HG03521 (cell line): Measurements from ENCODE around the gene ST3GAL4.

Experiments
- ATAC-seq: cut with Tn5 transposase; IDR thresholded peaks from one replicate; pipeline ENCODE4 v1.9.1; 2021; ENCODE audit warnings: mild to moderate bottlenecking, moderate library complexity; ENCODE audit not compliant: unreplicated experiment

Gene ST3GAL4

DNA sequence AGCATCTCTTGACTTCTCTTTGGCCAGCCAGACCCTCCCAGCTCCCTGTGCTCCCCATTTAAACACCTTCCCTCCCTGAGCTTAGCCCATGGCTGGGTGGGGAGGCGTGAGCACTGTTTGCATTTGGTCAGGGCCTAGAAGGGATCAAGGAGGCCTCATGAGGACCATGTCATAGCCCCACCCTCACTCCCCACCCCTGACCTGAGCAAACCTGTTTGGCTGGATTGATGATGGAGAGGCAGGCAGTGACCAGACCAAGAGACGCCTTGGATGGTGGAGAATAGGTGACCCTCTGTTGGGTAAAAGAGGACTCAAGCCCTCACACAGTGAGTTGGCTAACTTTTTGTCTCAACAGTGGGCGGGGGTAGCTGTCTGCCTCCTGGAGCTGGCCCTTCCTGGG is 49.9 kb downstream of the ST3GAL4 start:
- no peak for ATAC-seq

DNA sequence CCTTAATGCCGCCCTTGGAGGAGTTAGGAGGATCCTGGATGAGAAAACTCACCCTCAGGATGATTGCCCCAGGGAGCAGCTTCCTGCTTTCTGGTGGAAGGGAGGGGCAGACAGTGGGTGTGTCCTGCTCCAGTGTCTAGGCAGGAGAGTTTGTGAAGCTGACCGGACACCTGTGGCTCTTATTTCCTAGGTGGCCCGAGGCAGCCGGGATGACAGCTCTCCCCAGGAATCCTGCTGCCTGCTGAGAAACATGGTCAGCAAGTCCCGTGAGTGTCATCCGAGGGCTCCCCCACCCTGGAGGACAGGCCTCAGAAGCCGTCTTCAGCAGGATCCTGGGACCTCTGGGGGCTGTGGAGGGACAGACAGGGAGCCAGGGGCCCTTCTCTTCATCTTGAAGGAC is 50.4 kb downstream of the ST3GAL4 start:
- ATAC-seq = no peak

DNA sequence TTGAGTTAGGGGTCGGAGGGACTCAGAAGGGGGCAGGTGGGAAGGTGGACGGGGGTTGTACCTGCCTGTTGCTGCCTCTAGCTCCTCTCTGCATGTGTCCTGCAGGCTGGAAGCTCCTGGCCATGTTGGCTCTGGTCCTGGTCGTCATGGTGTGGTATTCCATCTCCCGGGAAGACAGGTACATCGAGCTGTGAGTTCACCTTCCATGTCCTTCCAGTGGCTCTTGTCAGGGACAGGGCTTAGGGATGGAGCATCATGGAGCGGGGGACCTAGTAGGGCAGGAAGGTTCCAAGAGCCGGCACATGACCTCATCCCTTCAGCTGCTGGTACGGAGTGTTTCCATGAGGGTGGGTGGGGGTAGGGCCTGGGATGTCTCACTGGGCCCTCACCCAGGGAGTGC is 50.9 kb downstream of the ST3GAL4 start:
- ATAC-seq = no peak

DNA sequence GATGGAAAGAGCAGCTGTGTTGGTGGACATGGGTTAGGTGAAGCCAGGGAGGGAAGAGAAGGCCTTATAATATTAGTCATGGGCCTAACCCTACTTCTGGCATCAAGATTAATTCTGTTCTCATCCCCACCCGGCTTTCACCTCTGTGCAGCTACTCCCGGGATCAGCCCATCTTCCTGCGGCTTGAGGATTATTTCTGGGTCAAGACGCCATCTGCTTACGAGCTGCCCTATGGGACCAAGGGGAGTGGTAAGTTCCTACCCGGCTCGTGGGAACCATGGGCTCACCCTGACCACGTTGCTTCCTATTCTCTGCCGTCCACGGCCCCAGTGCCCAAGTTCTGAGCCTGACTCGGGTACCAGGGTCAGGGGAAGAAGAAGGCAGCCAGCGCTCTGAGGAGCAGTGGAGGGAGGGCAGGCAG is 51.6 kb downstream of the ST3GAL4 start:
- ATAC-seq = no peak

DNA sequence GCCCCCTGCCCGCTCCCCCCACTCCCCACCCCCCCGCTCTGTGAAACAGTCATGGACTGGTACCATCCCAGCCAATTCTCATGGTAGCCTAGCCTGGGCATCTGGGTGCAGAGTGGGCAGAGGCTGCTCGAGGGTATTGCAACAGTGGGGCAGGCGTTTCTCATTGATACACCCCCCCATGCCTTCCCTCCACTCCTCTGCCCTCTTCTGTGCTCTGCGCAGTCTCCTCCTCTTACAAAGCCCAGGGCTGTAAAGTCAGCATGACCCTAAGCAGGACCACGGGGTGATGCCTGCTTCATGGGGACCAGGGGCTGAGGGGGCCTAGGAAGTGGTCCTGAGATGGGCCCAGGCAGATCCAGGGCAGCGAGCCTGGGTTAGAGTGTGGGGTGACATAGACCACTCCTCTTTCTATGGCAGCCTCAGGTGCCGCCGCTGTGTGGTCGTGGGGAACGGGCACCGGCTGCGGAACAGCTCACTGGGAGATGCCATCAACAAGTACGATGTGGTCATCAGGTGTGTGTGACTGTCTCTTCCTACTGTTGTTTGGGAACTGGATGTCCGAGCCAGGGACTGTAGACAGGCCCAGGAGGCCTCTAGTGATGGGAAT is 52.3 kb downstream of the ST3GAL4 start:
- ATAC-seq = no peak

DNA sequence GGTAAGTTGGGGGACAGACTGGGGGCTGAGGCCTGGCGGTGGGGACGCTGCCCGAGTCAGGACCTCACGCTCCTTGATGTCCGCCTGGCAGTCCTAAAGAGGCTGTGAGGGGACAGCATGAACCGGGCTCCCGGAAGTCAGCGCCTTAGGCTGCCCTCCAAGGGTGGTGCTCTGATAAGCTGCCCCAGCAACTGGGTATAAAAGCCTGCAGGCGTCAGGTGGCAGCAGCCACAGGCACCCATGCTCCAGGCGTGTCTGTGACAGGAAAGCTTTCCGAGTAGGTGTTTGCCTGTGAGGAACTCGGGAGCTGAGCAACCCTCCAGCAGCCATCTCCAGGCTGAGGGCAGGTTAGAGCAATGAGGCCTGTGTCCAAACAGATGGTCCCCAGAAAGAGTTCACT is 53.0 kb downstream of the ST3GAL4 start:
- no peak for ATAC-seq

DNA sequence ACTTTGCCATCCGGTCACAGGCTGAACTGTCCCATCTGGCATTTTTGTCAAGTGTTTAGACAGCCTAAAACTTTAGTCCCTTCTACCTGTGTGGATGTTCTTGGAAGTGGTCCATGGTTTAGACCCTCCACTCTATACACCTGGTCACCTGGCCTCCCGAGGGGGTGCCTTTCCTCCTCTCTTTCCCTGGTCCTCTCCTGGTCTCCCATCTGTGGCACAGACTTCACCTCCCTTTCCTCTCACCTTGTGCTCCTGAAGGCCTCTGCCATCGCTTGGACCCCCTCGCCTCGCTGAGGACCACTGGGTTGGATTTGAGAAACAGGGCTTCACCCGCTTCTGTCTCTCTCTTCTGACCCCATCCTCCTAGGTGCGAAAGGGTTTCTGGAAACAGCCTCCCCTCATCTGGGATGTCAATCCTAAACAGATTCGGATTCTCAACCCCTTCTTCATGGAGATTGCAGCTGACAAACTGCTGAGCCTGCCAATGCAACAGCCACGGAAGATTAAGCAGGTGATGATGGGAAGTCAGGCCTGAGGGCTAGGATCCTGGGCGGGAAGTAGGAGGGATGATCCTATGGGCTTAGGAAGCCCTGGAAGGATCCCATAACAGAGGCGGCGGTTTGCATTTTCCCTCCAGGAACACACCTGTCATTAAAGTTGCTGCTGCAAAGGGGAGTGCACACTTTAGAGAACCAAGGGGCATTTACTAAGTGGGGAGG is 53.6 kb downstream of the ST3GAL4 start:
- no peak for ATAC-seq

DNA sequence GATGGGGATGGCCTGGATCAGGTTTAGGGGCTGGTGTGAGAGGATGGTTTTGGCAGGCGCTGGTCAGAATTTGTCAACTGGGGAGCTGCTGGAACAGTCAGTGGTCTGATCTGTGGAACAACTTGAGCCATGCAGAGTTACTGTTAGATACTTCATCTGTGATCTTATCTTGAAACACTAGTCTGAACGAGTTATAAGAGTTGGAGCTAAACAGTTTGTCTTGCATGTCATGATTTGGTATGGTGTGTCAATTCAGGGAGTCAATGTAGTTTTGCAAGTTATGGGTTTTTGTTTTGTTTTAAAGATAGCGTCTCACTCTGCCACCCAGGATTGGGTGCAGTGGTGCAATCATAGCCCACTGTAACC is 54.1 kb downstream of the ST3GAL4 start:
- no peak for ATAC-seq

DNA sequence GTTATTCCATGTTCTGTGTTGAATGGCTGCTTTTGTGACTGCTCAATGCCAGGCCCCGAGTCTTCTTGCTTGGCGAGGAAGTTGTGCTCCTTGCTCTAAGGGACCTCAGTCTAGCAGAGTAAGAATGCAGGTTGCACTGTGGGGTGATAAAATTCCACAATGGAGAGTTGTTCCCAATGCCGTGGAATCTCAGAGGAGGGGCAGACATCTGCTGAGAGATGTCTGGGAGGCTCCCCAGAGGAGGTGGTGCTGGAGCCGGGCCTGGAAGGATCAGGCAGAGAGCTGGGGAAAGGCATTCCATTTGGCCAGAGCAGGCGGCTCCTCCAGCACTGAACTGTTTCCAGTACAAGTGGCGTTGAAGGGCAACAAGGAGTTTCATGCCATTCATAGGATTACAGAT is 55.2 kb downstream of the ST3GAL4 start:
- ATAC-seq = no peak

DNA sequence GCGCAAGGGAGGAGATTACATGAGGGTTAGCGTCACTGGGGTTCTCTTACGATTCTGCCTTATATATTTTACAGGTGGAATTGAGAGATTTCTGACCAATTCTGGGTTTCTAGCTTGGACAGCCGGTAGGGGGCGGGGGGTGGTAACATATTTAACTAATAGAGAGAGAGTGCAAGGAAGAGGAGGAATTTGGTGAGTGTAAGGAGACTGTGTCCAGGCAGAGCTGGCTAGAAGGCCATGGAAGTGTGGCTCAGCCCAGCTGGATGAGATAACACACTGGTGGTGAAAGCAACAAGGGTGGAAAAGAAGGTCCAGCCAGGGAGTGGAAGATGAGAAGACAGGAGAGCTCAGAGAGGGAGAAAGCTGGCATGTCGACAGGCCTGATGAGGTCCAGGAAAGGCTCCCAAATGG is 56.5 kb downstream of the ST3GAL4 start:
- no peak for ATAC-seq

DNA sequence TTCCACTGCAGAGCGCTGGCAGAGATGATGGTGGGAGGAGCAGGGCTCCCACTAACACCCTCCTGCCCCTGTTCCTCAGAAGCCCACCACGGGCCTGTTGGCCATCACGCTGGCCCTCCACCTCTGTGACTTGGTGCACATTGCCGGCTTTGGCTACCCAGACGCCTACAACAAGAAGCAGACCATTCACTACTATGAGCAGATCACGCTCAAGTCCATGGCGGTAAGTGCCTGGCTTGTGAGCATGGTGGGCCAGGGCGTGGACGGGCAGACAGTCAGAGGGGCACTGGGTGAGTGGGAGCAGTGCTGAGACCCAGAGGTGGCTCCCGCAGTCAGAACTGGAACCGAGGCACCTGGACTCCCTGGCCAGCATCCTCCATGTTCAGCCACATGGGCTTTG is 57.9 kb downstream of the ST3GAL4 start:
- no peak for ATAC-seq

DNA sequence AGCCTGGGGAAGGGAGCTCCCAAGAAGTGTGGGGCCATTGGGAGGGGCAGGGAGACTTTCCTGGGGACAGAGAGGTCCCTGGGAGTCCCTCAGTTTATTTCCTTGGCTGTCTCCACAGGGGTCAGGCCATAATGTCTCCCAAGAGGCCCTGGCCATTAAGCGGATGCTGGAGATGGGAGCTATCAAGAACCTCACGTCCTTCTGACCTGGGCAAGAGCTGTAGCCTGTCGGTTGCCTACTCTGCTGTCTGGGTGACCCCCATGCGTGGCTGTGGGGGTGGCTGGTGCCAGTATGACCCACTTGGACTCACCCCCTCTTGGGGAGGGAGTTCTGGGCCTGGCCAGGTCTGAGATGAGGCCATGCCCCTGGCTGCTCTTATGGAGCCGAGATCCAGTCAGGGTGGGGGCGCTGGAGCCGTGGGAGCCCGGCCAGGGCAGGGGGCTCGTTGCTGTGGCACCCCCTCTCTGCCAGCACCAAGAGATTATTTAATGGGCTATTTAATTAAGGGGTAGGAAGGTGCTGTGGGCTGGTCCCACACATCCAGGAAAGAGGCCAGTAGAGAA is 58.4 kb downstream of the ST3GAL4 start:
- ATAC-seq = no peak

DNA sequence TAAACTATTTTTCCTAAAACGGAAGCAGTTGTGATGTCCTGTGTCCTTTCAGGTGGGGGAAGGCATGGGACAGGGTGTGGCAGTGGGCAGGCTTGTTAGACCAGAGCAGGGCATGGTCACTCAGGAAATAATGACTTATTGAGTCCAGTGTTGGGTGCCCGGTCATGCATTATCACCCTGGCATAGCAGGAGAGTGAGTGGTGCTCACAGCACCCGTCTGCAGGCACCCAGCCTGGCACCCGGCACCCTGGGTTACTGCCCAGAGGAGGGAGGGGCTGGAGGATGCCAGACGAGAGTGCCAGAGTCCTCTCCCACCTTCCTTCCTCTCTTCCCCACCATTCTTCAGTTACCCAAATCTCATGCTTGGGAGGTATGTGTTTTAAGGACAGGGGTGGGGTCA is 59.1 kb downstream of the ST3GAL4 start:
- no peak for ATAC-seq

DNA sequence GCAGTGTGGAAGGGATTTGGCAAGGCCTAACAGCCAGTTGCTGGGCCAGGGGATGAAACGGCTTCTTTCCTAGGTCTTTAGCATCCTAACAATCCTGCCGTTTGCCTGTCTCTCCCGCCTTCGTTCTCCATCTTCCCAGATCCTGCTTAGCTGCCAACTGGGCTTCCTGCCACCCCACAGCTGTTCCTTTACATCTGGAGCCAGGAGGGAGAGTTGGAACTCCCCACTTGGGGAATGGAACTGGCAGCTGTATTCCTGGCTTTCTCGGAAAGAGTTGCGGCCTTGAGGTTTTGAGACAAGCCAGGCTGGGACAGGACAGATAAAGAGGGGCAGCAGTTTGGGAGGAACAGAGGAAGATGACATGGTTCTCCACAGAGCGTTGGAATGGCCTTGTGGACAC is 59.6 kb downstream of the ST3GAL4 start:
- ATAC-seq = no peak

DNA sequence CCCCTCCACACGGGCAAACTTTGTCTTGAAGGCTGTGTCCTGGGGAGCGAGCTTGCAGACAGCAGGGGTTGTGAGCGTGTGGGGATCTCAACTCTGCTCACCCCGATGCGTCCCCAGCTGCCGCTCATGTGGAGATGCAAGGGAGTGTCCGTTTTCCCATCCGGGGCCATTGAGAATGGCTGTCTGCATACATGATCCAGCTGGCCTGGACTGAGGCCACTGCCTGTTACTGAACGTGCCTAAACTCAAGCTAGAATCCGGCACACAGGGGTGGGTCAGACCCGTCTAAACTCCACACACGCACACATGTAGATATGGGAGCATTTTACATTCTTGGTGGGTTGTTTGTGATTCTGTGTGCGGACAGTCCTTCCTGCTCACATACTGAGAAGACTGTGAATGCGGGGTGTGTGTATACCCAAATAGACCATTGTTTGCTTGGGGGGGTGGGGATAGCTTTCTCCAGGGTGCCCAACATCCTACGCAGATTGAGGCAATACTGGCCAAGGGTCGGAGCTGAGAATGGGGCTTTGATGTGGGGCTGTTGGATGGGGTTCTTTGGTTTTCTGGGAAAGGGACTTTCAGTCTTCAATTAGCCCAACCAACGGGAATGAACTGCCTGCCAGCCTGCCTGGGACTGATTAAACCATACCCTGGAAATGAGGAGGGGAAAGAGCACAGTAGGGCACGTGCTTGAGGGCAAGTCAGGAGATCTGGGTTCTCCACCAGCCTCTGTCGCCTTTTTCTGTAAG is 60.4 kb downstream of the ST3GAL4 start:
- no peak for ATAC-seq

DNA sequence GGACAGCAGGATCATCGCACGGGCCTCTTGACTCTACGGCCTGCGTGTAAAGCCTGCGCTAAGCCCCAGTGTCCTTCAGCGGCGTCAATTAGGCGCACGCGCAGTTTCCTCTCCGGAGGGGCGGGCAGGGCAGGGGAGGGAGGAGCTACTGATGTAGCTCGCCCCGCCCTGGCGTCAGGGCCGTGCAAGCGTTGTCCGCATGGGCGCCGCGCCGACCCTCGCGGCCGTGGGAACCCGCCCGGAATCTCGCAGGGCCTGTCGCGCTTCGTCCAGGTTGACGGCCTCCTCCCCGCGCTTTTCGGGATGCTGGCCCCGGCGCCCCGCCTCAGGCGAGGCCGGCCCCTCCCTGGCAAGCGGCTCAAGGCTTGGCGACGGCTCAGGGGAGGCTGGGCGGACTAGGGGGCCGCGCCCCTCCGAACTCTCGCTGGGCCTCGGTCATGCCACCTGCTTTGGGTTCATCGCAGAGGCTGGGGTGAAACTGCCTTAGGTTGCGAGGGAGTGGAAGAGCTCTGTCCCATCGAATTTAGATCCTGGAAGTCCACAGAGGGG is 61.1 kb downstream of the ST3GAL4 start:
- ATAC-seq = peak; percentile 90

DNA sequence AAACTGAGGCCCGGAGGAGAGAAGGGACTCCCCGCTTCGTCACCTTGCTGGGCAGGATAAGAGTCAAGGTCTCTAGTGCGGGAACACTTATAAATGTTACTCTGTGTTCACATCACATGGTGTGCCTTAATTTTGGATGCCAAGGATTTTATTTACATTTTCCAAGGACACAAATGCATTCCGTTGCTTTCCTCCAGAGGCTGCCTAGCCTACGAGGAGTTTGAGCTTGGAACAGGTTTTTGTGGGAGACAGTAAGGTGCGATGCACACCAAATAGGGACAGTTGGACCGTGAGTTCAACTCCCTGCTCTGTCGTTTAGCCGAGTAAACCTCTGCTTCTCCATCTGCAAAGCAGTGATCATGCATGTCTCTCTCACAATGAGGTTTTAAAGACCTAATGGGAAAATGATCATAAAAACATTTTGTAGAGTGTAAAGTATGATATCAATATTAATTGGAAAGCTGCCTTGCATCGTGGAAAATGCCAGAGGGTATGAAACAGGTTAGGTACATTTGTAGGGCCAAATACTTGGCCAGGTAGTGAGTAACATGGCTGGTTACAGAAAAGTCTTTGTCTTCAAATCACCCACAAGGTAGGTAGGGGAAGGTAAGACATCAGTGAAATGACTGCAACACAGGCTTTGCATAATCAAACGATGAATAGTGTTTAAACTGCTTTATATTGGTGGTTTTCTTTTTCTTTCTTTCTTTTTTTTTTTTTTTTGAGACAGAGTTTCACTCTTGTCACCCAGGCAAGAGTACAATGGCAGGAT is 61.8 kb downstream of the ST3GAL4 start:
- ATAC-seq = no peak

DNA sequence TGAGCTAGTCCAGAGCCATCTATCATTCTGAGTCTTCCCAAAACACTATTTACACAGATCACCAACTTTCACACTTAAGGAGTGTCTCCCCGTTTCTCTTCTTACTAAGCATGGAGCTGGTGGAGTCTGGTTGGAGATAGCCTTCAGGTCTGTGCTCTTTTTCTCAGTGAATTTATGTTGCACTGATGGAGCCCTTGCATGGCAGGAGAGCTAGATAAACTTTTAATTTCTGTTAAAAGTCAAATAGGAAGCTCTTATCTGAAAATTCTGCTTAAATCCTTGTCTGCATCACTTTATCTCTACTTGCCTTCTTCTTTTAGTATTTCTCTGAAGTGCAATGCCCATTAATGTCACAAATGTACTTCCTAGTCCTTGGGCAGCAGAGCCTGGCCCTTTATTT is 63.4 kb downstream of the ST3GAL4 start:
- ATAC-seq = no peak

DNA sequence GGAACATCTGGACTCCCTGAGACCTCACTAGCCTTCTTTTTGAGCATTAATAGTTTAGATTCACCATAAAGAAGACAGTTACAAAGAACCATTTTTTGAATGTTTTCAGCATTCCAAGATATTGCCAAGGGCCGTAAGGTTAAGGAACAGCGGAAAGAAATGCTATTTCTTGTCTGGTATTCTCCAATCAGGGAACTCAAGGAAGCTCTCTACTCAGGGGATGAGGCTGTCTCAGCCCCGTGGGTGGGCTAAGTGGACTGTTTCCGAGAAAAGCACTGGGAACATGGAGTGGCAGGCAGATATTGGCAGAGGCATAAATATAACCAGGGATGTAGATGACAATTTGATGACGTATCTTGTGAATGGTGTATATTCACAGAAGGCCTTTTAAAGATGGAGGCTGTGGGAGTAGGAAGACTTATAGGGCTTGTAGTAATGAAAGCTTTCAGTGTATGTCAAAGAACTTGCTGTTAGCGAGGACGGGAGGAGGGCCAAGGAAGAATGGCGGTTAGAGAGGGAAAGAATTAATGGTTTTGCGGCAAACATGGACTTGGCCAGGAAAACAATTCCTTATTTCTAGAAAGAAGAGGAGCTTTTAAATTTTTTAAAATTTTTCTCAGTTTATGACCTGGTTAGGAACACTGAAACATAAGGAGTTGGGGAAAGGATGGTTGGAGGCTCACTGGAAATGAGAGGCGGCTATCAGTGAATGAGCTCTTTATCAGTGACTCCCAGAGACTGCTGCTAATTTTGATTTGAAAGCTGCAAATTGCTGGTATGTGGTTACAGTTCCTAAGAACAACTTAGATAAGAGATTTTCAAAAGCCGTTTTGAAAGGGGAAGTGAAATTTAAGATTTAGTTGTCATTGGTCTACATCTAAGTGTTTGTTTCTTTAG is 64.6 kb downstream of the ST3GAL4 start:
- peak; percentile 46 for ATAC-seq

DNA sequence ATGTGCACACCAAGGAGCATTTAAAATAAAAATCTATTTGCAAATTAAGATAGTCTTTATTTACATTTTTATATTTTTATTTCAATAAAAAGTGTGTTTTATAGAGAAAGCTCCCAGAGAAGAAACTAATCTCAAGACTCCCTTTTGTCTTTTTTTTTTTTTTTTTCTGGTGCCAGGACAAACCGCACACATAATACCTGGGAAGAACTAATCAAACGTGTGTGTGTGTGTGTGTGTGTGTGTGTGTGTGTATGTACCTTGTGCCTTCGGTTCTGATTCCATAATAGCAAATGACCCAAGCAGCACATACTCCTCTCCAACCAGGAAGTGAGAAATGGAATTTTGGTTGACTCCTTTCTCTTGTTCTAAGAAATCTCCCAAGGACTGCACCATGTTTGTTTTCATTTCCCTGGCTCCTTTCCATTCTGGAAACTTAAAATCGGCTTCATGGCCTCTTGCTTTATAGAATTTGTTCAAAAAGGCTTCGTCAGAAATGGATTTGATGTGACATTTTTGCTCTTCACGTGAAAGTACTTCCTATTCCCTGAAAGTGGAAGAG is 65.3 kb downstream of the ST3GAL4 start:
- no peak for ATAC-seq
